ENCODE results near the gene HHIPL2.

HHIPL2 gene

DNA sequence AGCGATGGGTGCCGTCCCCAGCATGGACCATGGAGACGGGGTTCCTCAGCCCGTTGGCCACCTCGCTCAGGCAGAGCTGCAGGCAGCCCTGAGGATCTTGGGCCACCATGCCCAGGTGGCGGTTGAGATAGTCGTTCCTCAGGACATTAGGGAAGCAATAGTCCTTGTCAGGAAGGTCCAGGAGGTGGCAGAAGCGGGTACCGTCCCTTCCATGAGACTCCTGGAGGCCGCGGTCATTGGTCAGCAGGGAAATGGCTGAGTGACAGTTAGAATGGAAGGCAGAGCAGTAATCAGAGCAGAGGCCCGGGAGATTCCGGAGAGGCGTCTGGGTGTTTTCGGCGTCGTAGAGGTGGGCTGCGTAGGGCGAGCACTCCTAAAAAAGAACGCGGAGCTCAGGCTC, 4.1 kb downstream of the HHIPL2 start:
- Histone ChIP-seq H3K27me3 (ENCODE audit: insufficient read depth, low read depth) (no peaks in the 10 kb centered on the region), H3K9ac (no peak overlapping the region), H2AFZ (ENCODE audit: low read depth) (no peak overlapping the region), H3K36me3 (ENCODE audit: insufficient read depth) (no peaks in the 10 kb centered on the region), H4K20me1 (ENCODE audit: insufficient read depth) (no peaks in the 10 kb centered on the region), H3K4me3 (IDR thresholded peaks at IDR 0.05; ENCODE audit: insufficient read depth, low read depth, low read length) (no peak overlapping the region), H3K27ac (no peak overlapping the region), H3K4me2 (no peak overlapping the region), H3K79me2 (ENCODE audit: insufficient read depth, low read depth) (no peaks in the 10 kb centered on the region), H3K4me1 (ENCODE audit: low read depth, poor library complexity, severe bottlenecking) (no peaks in the 10 kb centered on the region)
- TF ChIP-seq, protein P1, sequence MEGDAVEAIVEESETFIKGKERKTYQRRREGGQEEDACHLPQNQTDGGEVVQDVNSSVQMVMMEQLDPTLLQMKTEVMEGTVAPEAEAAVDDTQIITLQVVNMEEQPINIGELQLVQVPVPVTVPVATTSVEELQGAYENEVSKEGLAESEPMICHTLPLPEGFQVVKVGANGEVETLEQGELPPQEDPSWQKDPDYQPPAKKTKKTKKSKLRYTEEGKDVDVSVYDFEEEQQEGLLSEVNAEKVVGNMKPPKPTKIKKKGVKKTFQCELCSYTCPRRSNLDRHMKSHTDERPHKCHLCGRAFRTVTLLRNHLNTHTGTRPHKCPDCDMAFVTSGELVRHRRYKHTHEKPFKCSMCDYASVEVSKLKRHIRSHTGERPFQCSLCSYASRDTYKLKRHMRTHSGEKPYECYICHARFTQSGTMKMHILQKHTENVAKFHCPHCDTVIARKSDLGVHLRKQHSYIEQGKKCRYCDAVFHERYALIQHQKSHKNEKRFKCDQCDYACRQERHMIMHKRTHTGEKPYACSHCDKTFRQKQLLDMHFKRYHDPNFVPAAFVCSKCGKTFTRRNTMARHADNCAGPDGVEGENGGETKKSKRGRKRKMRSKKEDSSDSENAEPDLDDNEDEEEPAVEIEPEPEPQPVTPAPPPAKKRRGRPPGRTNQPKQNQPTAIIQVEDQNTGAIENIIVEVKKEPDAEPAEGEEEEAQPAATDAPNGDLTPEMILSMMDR (conservative IDR thresholded peaks at IDR 0.05; ENCODE audit: low read depth, low read length), result no peak

DNA sequence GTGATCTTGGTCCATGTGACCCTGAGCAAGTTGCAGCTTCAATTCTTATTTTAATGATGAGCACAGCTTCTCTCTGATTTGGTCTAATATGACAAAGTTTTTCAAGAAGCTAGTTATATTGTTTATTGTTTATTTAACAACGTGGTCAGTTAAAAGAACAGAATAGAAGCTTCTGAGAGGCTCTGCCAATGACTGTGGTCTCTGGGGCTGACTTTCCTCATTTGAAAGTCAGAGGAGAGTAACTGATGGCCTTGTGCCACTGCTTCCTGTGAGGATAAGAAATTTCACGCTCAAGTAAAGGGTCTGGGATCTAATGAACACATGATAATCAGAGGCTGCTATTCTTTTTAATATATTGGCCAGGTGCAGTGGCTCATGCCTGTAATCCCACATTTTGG, 7.3 kb downstream of the HHIPL2 start:
- Histone ChIP-seq H3K4me3 (IDR thresholded peaks at IDR 0.05; ENCODE audit: insufficient read depth, low read depth, low read length) (no peak overlapping the region), H3K4me2 (no peak overlapping the region), H2AFZ (ENCODE audit: low read depth) (no peak overlapping the region), H3K27ac (no peak overlapping the region), H3K36me3 (ENCODE audit: insufficient read depth) (no peaks in the 10 kb centered on the region), H3K79me2 (ENCODE audit: insufficient read depth, low read depth) (no peaks in the 10 kb centered on the region), H3K27me3 (ENCODE audit: insufficient read depth, low read depth) (no peaks in the 10 kb centered on the region), H3K9ac (no peak overlapping the region), H3K4me1 (ENCODE audit: low read depth, poor library complexity, severe bottlenecking) (no peaks in the 10 kb centered on the region), H4K20me1 (ENCODE audit: insufficient read depth) (no peaks in the 10 kb centered on the region)
- TF ChIP-seq, protein P1 (conservative IDR thresholded peaks at IDR 0.05; ENCODE audit: low read depth, low read length), result no peak

DNA sequence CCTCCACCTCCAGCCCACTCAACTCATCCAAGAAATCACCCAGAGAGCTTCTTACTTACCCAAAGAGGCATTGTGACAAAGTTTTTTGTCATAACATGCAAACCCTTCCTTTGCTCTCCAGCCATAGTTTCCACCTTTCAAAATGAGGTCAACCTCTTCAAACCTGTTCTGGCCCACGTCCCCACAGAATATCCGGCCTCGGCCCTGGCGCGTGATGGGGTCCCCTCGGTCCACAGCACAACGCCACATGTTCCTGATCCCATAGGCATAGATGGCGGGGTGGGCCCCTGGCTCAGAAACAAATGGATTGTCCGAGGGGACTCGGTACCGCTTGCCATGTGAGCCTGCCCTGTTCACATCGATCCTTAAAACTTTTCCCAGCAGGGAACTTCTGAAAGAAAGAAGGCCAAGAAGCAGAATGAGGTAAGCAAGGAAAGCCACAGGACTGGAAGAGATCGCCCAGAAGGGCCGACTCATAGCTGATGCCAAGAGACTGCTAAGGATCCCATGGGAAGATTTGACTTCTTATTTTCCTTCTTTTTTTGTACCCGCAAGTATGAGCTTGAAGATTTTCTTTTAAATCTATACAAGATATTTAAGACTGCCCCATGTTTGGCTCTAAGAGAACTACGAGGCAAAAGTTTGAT, 7.8 kb downstream of the HHIPL2 start:
- Histone ChIP-seq H3K79me2 (ENCODE audit: insufficient read depth, low read depth) (no peaks in the 10 kb centered on the region), H3K36me3 (ENCODE audit: insufficient read depth) (no peaks in the 10 kb centered on the region), H3K27me3 (ENCODE audit: insufficient read depth, low read depth) (no peaks in the 10 kb centered on the region), H3K4me2 (no peak overlapping the region), H3K9ac (no peak overlapping the region), H3K27ac (no peak overlapping the region), H2AFZ (ENCODE audit: low read depth) (no peak overlapping the region), H3K4me1 (ENCODE audit: low read depth, poor library complexity, severe bottlenecking) (no peaks in the 10 kb centered on the region), H3K4me3 (IDR thresholded peaks at IDR 0.05; ENCODE audit: insufficient read depth, low read depth, low read length) (no peak overlapping the region), H4K20me1 (ENCODE audit: insufficient read depth) (no peaks in the 10 kb centered on the region)
- TF ChIP-seq, protein P1 (conservative IDR thresholded peaks at IDR 0.05; ENCODE audit: low read depth, low read length), result no peak

DNA sequence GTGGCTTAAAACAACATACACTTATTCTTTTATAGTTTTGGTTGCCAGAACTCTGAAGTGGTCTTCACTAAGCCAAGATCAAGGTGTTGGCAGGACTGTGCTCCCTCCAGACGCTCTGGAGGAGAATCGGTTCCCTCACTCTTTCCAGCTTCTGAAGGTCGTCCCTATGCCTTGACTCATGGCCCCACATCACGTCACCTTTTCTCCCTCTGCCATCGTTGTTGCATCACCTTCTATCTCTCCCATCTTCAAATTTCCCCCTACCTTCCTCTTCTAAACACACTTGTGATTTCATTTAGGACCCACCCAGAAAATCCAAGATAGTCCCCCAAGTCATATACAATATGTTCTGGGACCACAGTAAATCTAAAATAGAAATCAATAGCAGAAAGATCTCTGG, 12.4 kb downstream of the HHIPL2 start:
- no peaks in the 10 kb centered on the region for H3K27me3 ChIP-seq (ENCODE audit: insufficient read depth, low read depth)
- TF ChIP-seq, protein P1 (conservative IDR thresholded peaks at IDR 0.05; ENCODE audit: low read depth, low read length), result no peak
- H4K20me1 ChIP-seq (ENCODE audit: insufficient read depth), result no peaks in the 10 kb centered on the region
- no peak overlapping the region for H2AFZ ChIP-seq (ENCODE audit: low read depth)
- no peaks in the 10 kb centered on the region for H3K36me3 ChIP-seq (ENCODE audit: insufficient read depth)
- H3K27ac ChIP-seq, result no peak overlapping the region
- no peaks in the 10 kb centered on the region for H3K4me1 ChIP-seq (ENCODE audit: low read depth, poor library complexity, severe bottlenecking)
- H3K4me2 ChIP-seq, result no peak overlapping the region
- no peaks in the 10 kb centered on the region for H3K79me2 ChIP-seq (ENCODE audit: insufficient read depth, low read depth)
- no peak overlapping the region for H3K4me3 ChIP-seq (IDR thresholded peaks at IDR 0.05; ENCODE audit: insufficient read depth, low read depth, low read length)
- H3K9ac ChIP-seq, result no peak overlapping the region
